Upper lobe of right lung (tissue), 1 donor: ENCODE measurements around the gene REPIN1. TPM values are rescaled to one million over a fixed set of nuclear protein-coding genes. Genes with fewer than 3 reads are reported as not detected.

ENCODE experiments used
- ATAC-seq: fragments of 200-7000 bp; cut with Tn5 transposase; one replicate; pipeline ENCODE4 v1.9.1; 2020; ENCODE audit warnings: mild to moderate bottlenecking, moderate library complexity
- DNase-seq: peaks from one replicate; pipeline ENCODE4 v3.0.0-alpha.2; 2020
- H3K27ac ChIP-seq: fragments of 200-600 bp; one replicate; pipeline ENCODE4 v1.8.0; 2022
- H3K27me3 ChIP-seq: fragments of 200-600 bp; one replicate; pipeline ENCODE4 v1.8.0; 2022; ENCODE audit warnings: mild to moderate bottlenecking
- H3K36me3 ChIP-seq: fragments of 200-600 bp; one replicate; pipeline ENCODE4 v1.8.0; 2022
- H3K4me1 ChIP-seq: fragments of 200-600 bp; one replicate; pipeline ENCODE4 v1.8.0; 2022
- H3K4me3 ChIP-seq: fragments of 200-600 bp; one replicate; pipeline ENCODE4 v1.8.0; 2022; ENCODE audit warnings: mild to moderate bottlenecking
- H3K9me3 ChIP-seq: fragments of 200-600 bp; one replicate; pipeline ENCODE4 v1.8.0; 2022
- intact Hi-C: fragments of 100-400 bp; cut with DNase I; formaldehyde crosslinking; loops from one replicate; pipeline ENCODE4 v1.11.0; 2022
- total RNA-seq: library from RNA; stranded (reverse); fragmentation: NEBNext Ultra II Directional; extraction: Animal tissue kit (Norgen Biotek cat#: 25700); gene quantifications from one replicate; pipeline ENCODE4 v1.2.1, GENCODE V29; 2021
- TF ChIP-seq, protein P1 (sequence below): fragments of 200-600 bp; IDR thresholded peaks from one replicate; pipeline ENCODE4 v1.8.0; 2022; ENCODE audit warnings: antibody characterized with exemption
- donor health status: DM: no; HTN: yes; CAD: no; lungs with severe emphysema.

Gene REPIN1
- total RNA-seq, 1 donor from 2014 or later = 93.7 TPM

DNA sequence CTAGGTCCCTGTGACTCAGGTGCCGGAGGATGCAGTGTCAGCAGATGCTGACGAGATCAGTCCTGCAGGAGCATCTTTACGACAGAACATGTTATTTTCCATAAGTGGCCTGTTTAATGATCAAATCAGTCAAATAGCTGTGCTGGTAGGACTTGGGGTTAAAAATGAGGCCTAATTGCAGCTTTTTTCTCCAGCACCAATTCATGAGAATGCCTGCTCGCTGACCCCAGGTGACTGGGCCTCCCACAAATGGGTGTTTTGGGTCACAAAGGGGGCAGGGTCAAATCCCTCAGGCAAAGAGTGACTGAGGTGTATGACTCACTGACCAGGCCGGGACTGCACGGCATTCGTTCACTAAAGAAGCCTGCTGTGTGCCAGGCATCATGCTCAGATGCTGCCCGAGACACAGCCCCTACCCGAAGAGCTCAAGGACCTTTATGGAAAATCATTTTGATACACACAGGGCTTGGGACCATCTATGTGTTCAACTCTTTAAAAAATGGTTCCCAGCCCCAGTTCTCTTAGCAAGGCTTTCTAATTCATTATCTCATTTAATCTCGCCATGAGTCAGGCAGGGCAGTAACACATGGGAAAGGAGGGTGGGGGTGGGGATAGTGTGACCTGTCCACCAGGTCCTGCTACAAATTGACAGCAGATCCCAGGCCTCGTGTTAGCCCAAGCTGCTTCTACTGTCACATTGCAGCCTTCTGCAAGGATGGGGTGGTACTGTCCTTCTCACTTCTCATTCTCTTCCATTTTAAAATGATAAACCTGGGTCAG is 31.6 kb downstream of the REPIN1 start:
- intact Hi-C loops = no loop called here
- ATAC-seq (no peak), DNase-seq (no peak)
- peaks cover 6% of the 10 kb centered on the region for H3K36me3 ChIP-seq
- no peak overlapping the region for H3K4me3 ChIP-seq
- H3K27me3 ChIP-seq = no peaks in the 10 kb centered on the region
- TF ChIP-seq, protein P1, sequence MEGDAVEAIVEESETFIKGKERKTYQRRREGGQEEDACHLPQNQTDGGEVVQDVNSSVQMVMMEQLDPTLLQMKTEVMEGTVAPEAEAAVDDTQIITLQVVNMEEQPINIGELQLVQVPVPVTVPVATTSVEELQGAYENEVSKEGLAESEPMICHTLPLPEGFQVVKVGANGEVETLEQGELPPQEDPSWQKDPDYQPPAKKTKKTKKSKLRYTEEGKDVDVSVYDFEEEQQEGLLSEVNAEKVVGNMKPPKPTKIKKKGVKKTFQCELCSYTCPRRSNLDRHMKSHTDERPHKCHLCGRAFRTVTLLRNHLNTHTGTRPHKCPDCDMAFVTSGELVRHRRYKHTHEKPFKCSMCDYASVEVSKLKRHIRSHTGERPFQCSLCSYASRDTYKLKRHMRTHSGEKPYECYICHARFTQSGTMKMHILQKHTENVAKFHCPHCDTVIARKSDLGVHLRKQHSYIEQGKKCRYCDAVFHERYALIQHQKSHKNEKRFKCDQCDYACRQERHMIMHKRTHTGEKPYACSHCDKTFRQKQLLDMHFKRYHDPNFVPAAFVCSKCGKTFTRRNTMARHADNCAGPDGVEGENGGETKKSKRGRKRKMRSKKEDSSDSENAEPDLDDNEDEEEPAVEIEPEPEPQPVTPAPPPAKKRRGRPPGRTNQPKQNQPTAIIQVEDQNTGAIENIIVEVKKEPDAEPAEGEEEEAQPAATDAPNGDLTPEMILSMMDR = no peak
- peaks cover 10% of the 10 kb centered on the region for H3K4me1 ChIP-seq
- no peaks in the 10 kb centered on the region for H3K9me3 ChIP-seq
- H3K27ac ChIP-seq = no peak overlapping the region

DNA sequence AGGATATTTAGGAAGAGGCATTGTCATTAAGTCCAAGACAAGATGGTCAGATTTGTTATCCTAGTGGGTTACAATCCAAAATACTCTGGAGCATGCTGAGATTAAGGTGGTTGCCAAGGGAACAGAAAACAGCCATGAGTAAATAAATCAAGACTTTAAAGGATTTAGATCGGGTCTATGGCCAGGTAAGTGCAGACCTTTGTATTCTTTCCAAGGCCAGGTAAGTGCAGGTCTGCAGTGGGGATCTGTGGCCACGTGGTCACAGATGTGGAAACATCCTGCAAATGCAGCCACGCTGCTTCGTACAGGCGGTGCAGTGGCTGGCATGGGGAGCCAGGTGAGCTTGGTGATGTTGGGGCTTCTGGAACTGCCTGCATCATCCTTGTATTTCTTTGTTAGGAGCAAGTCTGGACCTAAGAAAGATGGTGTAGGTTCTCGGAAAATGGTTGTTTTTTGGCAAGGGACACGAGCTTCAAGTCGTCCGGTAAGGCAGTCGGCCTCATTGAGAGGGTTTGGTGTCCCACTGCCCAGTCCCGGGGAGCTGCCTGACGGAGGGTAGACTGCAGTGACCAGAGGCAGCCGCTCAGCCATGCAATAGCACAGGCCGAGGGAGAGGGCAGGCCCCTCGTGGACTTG is 32.3 kb downstream of the REPIN1 start:
- TF ChIP-seq, protein P1 = no peak
- peaks cover 13% of the 10 kb centered on the region for H3K4me1 ChIP-seq
- no peak overlapping the region for H3K27ac ChIP-seq
- DNase-seq (peak; percentile 48), ATAC-seq (no peak)
- H3K9me3 ChIP-seq = no peaks in the 10 kb centered on the region
- peaks cover 6% of the 10 kb centered on the region for H3K36me3 ChIP-seq
- H3K27me3 ChIP-seq = no peaks in the 10 kb centered on the region
- H3K4me3 ChIP-seq = no peak overlapping the region
- intact Hi-C loops = no loop called here

DNA sequence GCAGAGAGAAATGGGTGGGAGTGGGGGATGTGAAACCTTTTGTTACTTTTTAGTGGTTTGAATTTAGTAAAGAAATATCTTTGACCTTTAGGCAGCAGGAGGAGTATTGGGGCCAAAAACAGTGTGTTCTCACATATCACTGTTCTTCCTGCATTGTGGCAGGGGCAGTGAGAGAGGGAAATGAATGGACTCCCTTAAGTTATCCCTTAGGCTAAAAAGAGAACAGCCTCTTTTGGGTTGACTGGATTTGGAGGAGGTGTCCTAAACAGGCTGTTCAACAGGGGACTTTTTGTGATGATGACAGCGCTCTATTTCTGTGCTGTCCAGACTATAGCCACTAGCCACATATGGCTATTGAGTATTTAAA is 32.8 kb downstream of the REPIN1 start:
- DNase-seq (no peak), ATAC-seq (no peak)
- TF ChIP-seq, protein P1 = no peak
- intact Hi-C loops = no loop called here
- H3K4me3 ChIP-seq = no peak overlapping the region
- no peaks in the 10 kb centered on the region for H3K9me3 ChIP-seq
- peaks cover 5% of the 10 kb centered on the region for H3K36me3 ChIP-seq
- no peak overlapping the region for H3K27ac ChIP-seq
- no peaks in the 10 kb centered on the region for H3K27me3 ChIP-seq
- peaks cover 18% of the 10 kb centered on the region for H3K4me1 ChIP-seq

DNA sequence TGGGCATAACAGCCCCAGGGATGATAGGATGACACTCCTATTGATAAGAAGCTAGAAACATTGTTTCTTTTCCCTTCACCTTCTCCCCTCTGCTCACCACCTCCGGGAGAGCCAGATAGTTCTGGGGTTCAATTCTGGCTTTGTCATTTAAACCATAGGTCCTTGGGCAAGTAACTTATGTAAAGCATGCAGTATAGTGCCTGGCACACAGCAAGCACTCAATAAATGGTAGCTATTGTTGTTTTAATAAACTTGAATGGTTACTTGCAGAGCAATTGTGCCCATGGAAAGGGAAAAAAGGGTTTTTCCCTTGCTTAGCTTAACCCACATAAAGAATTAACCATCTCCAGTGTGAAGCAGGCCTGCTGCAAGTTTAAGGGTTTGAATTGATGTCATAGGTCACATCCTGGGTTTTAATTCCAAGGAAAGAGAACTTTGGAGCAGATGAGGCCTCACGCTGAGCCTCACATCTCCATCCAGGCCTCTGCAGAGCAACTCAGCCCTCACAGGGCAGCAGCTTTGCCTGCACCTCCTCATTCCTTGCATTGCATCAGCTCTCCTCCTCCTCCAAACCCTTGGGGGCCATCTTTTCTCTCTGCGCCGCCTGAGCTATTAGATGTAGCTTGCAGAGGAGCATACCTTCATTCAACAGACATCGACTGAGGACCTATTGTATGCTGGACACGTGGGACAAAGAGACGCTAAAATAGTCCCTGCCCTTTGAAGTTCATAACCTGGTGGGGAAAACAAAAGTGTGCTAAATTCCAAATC is 33.4 kb downstream of the REPIN1 start:
- ATAC-seq (no peak), DNase-seq (no peak)
- Histone ChIP-seq H3K36me3 (no peaks in the 10 kb centered on the region), H3K4me1 (peaks cover 21% of the 10 kb centered on the region), H3K9me3 (no peaks in the 10 kb centered on the region), H3K4me3 (no peak overlapping the region), H3K27me3 (no peaks in the 10 kb centered on the region), H3K27ac (no peak overlapping the region)
- intact Hi-C loops = no loop called here
- TF ChIP-seq, protein P1 = no peak

DNA sequence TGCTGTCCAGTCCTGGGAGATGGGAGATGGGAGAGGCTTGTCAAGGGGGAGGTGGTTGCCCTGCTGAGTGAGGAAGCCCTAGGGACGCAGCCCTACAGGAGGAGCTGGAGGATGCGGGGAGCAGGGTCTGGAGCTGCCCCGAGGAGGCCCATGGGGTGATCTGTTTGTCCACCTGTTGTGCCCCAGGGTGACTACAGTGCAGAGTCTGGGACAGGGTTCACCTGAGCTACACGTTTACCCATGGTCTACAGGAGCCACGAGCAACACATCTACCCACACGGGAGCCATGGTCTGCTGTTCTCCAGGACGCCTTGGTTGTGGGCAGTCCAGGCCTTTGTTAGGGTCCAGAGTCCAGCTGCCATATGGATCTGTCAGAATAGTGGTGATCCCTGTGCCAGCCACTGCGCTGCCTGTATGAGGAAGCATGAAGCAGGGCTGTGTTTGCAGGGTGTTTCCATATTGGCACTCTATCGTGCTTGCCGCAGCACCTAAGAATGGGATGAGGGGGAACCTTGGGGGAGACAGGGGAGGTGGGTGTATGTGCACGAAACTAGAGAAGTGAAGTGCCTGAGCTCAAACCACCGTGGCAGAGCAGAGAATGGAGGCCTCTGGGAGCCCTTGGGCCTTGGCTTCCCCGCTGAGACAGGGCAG is 34.2 kb downstream of the REPIN1 start:
- H3K36me3 ChIP-seq = no peaks in the 10 kb centered on the region
- DNase-seq (peak; percentile 51), ATAC-seq (no peak)
- H3K27ac ChIP-seq = no peak overlapping the region
- TF ChIP-seq, protein P1 = no peak
- no peaks in the 10 kb centered on the region for H3K9me3 ChIP-seq
- H3K4me1 ChIP-seq = peaks cover 21% of the 10 kb centered on the region
- H3K4me3 ChIP-seq = no peak overlapping the region
- no peaks in the 10 kb centered on the region for H3K27me3 ChIP-seq
- intact Hi-C loops = no loop called here
